Activated CD4-positive, alpha-beta T cell treated with anti-CD3 and anti-CD28 coated beads, Interleukin-2, amount 50 U/mL, for 48 hours (primary cell): ENCODE data around the gene BHLHA15.

Experiments used
- DNase-seq, 2 experiments: peaks; one replicate each; pipeline ENCODE4 v3.0.0-alpha.2; 2020

BHLHA15 gene

DNA sequence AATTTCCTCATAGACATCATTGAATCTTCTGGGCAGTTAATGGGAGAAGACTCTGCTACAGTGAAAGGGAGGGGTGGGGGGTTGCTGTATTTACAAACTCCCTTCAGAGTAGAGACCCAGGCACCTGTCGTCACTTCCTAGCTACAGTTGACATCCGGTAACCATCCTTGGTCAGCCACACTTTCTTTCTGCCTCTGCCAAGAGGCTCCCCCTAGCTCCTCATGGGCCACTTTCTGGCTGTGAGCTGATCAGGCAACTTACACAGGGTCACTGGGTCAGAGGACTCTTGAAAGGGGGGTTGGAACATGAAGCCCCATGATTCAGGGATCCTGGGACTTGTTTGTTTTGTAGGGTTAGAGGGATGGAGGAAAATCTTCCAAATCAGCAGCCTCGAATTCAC, 39.5 kb downstream of the BHLHA15 start:
- peak; percentile 36 to 48 for DNase-seq

DNA sequence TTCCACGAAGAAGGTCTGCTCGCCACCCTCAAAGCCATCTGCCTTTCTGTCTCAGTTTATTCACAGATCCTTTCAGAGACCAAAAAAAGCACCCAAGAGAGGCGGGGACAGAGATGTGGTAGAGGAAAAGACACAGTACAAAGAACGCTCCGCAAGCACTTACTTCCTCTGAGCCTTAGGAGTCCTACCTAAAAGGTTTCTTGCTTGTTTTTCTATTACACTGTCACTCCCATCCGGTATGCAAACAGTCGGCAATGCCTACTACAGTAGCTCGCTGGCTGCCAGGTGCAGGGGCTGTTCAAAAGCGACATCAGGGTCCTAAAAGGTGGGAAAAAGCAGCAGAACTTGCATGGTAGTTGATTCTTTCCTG, 40.0 kb downstream of the BHLHA15 start:
- peak in 1 of 2 experiments; percentile 12 for DNase-seq

DNA sequence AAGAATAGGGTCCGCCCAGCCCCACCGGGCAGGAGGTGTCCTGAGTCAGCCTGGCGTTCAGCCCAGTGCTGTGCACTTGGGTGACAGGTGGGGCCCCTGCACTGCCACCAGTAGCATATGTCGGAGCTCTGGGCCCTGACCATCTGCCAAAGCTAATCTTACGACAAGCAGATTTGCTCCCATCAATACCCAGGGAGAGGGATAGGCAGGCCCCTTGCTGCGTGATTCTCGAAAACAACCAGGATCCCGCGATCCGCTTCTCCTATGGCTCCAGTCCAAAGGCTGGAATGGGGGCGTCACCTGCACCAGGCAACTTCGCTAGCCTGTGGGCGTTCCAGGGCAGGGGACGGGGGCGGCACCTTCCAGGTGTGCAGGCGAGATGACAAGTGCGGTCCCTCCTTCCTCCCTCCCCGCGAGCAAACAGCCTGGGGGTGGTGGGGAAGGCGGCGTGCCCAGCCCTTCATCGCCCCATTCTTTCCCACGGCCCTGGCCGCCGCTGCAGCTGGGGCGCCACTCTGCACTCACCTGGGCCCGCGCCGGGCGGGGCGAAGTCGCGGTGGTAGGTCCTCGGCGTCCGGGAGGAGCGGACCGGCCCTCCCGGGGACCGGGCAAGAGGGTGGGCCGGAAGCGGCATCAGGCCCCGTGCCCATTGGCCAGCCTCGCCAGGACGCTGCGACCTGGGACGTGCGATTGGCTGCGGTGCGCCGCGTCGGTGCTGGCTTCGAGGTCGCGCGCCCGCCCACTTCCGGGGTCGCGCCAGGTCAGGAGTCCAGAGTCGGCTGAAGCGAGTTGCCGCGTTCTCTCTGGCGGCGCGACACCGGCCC, 40.6 kb downstream of the BHLHA15 start, which contains the start of gene TECPR1:
TECPR1 (minus strand) TSS at position 632 of the 824 bp plus-strand sequence. CDS start 6,086 bp downstream, outside the sequence.
- peak; percentile 86 to 91 for DNase-seq

DNA sequence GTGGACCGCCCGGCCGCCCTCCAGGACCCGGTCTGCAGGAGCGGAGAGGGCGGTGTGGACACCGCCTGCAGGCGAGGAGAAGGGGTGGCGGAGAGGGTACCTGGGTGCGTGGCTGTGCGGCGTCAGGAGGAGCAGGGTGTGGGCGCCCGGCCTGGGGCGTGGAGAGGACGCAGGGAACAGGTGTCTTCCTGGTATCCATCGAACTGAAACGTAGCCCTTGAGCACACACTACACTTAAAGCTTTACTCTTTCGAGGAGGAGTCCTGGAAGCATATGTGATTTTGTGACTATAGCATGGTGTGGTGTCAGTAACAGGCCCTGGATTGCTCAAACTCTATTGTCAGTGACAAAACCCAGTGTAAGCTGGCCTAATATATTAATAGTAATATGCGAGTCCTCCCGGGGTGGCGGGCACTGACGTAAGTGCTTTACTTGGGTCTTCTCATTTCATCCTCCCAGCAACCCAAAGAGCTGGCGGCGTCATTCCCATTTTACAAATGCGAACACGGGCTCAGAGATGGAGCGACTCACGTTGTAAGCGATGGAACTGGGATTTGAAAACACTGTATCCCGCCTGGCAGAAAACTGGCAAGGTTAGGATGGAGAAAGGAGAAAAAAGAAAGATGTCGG, 41.3 kb downstream of the BHLHA15 start:
- DNase-seq = no peak

DNA sequence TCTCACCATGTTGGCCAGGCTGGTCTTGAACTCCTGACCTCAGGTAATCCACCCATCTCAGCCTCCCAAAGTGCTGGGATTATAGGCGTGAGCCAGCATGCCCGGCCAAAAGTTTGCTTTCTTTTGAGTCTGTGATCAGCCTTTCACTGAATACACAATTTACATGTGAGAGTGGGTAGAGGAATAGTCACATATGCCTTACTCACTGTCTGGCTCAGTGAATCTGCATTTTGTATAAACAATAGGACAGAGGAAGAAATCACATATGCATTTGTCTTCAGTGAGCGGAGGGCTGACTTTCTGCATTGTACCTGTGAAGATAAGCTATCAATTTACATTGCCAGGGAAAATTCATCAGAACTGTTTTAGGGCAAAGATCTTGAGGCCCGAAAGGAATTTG, 43.3 kb downstream of the BHLHA15 start:
- DNase-seq = no peak

DNA sequence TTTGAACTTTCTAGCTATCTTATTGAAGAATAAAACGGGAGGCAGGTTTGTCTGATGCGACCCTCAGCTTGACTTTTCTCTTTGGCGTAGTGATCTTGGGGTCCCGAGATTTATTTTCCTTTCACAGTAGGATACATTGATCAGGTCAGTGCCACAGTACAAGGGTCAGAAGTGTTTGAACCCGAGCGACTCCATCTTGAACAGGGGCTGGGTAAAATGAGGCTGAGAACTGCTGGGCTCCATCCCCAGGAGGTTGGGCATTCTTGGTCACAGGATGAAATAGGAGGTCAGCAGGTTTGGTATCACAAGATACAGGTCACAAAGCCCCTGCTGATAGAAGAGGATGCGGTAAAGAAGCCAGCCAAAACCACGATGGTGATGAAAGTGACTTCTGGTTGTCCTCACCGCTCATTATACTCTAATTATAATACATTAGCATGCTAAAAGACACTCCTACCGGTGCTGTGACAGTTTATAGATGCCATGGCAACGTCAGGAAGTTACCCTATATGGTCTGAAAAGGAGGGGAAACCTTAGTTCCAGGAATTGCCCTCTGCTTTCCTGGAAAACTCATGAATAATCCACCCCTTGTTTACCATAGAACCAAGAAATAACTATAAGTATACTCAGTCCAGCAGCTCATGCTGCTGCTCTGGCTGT, 43.8 kb downstream of the BHLHA15 start:
- DNase-seq = peak in 1 of 2 experiments; percentile 6

DNA sequence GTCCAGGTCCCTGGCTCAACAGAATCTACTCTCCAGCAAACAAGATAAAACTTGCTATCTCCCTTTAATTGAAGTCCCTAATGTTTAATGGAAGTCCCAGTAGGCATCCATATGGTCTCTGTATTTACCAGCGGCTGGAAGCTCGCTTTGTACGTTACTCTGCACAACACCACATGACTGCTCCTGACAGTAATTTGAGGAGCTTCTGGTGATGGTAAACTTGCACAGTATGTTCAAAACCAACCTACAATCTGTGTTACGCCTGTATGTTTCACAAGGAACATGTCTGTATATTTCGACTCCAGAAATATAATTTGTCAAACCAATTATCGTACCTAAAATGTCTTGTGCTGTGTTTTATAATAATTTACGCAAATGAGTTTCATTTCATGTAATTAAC, 45.2 kb downstream of the BHLHA15 start:
- no peak for DNase-seq

DNA sequence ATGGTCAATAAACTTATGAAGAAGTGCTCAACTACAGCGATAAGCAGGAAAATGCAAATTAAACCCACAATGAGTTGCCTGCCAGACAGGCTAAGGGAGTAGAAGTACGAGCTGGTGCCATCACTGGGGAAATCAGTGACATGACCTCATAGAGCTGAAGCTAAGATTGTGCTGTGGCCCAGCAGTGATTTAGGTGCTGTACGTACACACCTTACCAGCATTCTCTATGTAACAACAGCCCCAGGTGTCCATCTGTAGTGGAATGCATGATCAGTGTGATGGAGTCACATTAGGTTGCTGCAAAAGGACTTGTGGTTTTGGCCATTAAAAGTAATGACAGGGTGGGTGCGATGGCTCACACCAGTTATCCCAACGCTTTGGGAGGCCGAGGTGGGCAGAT, 46.5 kb downstream of the BHLHA15 start:
- DNase-seq = no peak
